ENCODE measurements around the gene MAGEB2. TPM values are rescaled to one million over a fixed set of nuclear protein-coding genes. Genes with fewer than 3 reads are reported as not detected.
"Not testable (repeated sequence)": the region's sequence is repeated elsewhere in the genome, so short reads cannot be mapped to it uniquely, and the experiment has no call there.

MAGEB2 gene, protein sequence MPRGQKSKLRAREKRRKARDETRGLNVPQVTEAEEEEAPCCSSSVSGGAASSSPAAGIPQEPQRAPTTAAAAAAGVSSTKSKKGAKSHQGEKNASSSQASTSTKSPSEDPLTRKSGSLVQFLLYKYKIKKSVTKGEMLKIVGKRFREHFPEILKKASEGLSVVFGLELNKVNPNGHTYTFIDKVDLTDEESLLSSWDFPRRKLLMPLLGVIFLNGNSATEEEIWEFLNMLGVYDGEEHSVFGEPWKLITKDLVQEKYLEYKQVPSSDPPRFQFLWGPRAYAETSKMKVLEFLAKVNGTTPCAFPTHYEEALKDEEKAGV
- under 1 TPM in 1 of 3 donors, not detected in 2; 0.42 TPM for total RNA-seq

DNA sequence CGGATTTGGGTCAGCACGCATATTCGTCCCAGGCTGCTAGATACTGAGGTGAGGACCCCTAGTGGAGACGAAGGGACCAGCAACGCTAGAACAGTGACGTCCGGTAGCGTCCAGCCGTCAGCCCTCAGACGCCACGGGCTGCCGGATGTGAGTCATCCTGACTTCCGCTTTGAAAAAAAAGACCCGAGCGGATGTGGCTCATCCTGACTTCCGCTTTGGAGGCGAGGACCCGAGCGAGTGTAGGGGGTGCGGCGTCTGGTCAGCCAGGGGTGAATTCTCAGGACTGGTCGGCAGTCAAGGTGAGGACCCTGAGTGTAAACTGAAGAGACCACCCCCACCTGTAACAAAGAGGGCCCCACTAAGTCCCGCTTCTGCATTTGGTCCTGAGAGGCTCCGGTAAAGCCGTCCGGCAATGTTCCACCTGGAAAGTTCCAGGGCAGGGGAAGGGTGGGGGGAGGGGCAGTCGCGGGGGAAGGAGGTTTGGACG is at the start of gene MAGEB2:
TSS of gene MAGEB2 (plus strand) at position 207 of the 487 bp plus-strand sequence. CDS start 3,018 bp downstream, outside the sequence.
- no peak for DNase-seq
- Mint-ChIP-seq H3K4me3 (no peak within 1 kb of the TSS), H3K27me3 (ENCODE audit: low read depth) (no peaks in the 10 kb centered on the region)

DNA sequence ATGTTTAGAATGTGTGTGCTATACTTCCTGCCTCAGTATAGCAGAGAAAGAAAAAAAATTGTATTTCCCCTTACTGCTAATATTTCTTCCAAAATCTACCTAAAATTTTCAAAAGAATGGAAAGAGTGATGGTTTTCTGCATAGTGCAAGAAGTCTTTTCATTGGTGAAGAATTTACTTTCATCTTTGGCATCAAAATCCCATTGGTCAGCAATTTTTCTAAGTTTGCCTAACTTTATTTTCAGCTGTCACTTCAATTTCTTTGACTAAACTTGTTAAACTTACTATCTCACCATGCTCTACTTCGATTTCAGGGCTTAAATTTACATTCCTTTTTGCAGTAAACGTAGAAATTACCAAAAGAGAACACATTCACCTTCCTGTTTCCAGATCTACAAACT is 44.5 kb upstream of the MAGEB2 start:
- H3K9me3 Mint-ChIP-seq = no peaks in the 10 kb centered on the region
- H3K4me3 Mint-ChIP-seq = no peak overlapping the region
- no peak for ATAC-seq
- H3K27me3 Mint-ChIP-seq (ENCODE audit: low read depth) = no peaks in the 10 kb centered on the region
- H3K36me3 Mint-ChIP-seq (ENCODE audit: insufficient read depth) = no peaks in the 10 kb centered on the region
- H3K4me1 Mint-ChIP-seq (ENCODE audit: low read depth) = no peaks in the 10 kb centered on the region
- DNase-seq = no peak

More for the DNA sequence above, at the start of gene MAGEB2:
- Mint-ChIP-seq H3K9me3 (no peaks in the 10 kb centered on the region), H3K36me3 (ENCODE audit: insufficient read depth) (no peaks in the 10 kb centered on the region), H3K4me1 (ENCODE audit: low read depth) (no peaks in the 10 kb centered on the region)
- ATAC-seq = no peak

DNA sequence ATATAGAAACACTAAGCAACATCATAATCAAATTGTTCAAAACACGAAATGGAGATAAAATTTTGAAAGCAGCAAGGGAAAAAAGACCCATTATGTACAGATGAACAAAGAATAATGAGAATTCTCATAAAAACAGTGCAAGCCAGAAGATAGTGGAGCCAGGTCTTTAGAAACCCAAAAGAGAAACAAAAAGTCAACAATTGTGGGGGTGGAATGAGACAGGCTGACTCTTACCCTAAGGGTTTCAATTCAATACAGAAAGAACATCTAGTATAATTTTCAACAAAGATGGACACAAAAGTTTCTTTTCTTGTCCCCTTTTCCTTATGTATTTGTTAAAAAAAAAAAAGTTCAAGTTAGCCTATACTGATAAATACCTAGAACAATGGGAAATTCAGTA is 34.0 kb upstream of the MAGEB2 start:
- ATAC-seq (no peak), DNase-seq (no peak)
- no peak overlapping the region for H3K4me3 Mint-ChIP-seq
- H3K36me3 Mint-ChIP-seq (ENCODE audit: insufficient read depth) = no peaks in the 10 kb centered on the region
- no peaks in the 10 kb centered on the region for H3K4me1 Mint-ChIP-seq (ENCODE audit: low read depth)
- H3K9me3 Mint-ChIP-seq = no peaks in the 10 kb centered on the region
- no peaks in the 10 kb centered on the region for H3K27me3 Mint-ChIP-seq (ENCODE audit: low read depth)

DNA sequence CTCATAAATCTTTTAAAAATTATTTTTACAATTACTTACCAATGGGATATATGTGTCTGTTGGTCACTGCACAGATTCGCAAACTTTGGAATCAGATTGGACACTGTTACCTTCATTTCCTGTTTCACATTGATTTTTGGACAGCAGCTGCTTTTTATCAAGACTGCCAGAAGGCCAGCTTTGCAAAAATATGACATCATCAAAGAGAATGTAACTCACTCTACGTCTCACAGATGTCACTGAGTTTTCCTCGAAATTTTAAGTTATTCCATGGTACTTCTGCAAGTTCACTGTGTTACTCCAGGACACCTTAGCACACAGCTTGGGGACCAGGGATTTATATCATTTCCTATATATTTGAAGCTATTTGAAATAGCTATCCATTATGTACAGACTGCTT is 31.8 kb upstream of the MAGEB2 start:
- no peaks in the 10 kb centered on the region for H3K4me1 Mint-ChIP-seq (ENCODE audit: low read depth)
- H3K36me3 Mint-ChIP-seq (ENCODE audit: insufficient read depth) = no peaks in the 10 kb centered on the region
- DNase-seq = no peak
- H3K4me3 Mint-ChIP-seq = no peak overlapping the region
- no peaks in the 10 kb centered on the region for H3K9me3 Mint-ChIP-seq
- ATAC-seq = no peak
- H3K27me3 Mint-ChIP-seq (ENCODE audit: low read depth) = no peaks in the 10 kb centered on the region

DNA sequence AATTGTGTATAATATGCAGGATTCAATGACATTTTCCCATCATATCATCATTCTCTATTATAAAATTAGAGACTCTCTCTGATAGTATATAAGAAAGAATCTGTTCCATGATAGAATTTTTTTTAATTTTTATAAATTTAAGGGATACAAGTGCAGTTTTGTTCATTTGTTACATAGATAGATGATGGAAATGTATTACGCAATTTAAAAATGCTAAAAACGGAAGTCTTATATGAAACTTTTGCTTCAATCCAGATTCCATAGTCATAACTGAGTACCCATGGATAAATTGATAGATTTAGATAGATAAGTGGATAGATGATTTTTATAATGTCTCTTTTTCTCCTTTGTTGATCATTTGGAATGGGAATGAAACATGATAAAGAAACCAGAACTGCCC is 24.9 kb upstream of the MAGEB2 start:
- H3K4me1 Mint-ChIP-seq (ENCODE audit: low read depth) = no peaks in the 10 kb centered on the region
- no peaks in the 10 kb centered on the region for H3K9me3 Mint-ChIP-seq
- DNase-seq (no peak), ATAC-seq (no peak)
- H3K36me3 Mint-ChIP-seq (ENCODE audit: insufficient read depth) = no peaks in the 10 kb centered on the region
- H3K27me3 Mint-ChIP-seq (ENCODE audit: low read depth) = no peaks in the 10 kb centered on the region
- H3K4me3 Mint-ChIP-seq = no peak overlapping the region

DNA sequence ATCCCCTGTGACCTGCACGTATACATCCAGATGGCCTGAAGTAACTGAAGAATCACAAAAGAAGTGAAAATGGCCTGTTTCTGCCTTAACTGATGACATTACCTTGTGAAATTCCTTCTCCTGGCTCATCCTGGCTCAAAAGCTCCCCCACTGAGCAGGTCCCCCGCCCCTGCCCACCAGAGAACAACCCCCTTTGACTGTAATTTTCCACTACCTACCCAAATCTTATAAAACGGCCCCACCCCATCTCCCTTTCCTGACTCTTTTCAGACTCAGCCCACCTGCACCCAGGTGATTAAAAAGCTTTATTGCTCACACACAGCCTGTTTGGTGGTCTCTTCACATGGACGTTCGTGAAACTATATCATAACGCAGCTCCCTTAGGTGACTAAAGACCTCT is 21.5 kb upstream of the MAGEB2 start:
- H3K9me3 Mint-ChIP-seq; H3K4me3 Mint-ChIP-seq; H3K27me3 Mint-ChIP-seq (ENCODE audit: low read depth); H3K4me1 Mint-ChIP-seq (ENCODE audit: low read depth); ATAC-seq; H3K36me3 Mint-ChIP-seq (ENCODE audit: insufficient read depth); DNase-seq: not testable (repeated sequence)

DNA sequence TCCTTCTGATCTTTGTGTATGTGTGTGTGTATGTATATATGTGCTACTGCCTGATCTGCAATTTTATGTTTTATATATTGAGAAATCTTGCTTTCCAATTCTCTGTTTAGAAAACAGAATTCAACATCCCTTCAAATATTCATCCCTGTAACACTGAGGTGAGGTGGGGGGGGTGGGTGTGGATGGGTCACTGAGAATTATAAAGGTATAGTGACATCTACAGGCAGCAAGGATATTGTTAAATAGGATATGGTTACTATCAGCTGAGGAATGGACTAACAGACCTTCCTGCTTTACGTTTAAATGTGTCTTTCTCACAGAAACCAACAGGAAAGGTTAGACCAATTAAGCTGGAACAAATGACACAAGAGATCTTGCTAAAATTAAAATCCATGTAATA is 19.0 kb upstream of the MAGEB2 start:
- H3K36me3 Mint-ChIP-seq (ENCODE audit: insufficient read depth) = no peaks in the 10 kb centered on the region
- no peaks in the 10 kb centered on the region for H3K27me3 Mint-ChIP-seq (ENCODE audit: low read depth)
- ATAC-seq (no peak), DNase-seq (no peak)
- H3K9me3 Mint-ChIP-seq = no peaks in the 10 kb centered on the region
- no peak overlapping the region for H3K4me3 Mint-ChIP-seq
- no peaks in the 10 kb centered on the region for H3K4me1 Mint-ChIP-seq (ENCODE audit: low read depth)

DNA sequence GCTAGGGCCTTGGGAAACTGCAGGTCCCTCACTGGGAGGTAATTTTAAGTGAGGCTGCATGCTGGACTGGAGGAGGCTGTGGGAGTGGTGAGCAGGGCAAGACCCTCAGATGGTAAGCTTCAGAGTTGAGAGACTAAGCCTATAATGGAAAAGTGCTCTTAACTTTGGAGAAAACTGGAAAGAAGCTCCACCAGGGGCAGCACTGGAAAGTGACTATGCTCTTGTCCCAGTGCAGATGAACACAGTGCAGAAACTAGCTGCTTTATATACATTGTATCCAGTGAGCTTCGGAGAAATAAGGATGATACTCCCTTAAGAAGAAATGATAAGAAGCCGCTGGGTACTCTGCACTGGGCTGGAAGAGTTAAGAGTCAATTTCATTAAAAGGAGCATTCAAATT is 3.2 kb upstream of the MAGEB2 start:
- H3K4me1 Mint-ChIP-seq (ENCODE audit: low read depth) = no peaks in the 10 kb centered on the region
- H3K36me3 Mint-ChIP-seq (ENCODE audit: insufficient read depth) = no peaks in the 10 kb centered on the region

DNA sequence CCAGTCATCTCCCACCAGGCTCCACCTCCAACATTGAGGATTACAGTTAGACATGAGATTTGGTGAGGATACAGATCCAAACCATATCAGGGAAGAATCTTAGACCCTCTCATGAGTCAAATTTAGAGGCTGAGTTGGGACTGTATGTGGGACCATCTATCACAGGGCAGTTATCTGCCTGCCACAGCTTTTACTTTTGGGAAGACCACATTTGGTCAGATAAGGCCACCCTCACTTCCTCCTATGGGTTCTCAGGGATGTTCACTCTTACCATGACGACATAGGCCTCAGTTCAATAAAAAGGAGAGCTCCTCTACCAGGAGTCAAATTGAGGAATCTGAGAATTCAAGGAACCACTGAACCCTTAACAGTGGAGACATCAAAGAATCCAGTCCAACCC is 2.1 kb downstream of the MAGEB2 start:
- Mint-ChIP-seq H3K4me3 (no peak overlapping the region), H3K27me3 (ENCODE audit: low read depth) (no peaks in the 10 kb centered on the region), H3K9me3 (no peaks in the 10 kb centered on the region), H3K36me3 (ENCODE audit: insufficient read depth) (no peaks in the 10 kb centered on the region), H3K4me1 (ENCODE audit: low read depth) (no peaks in the 10 kb centered on the region)
- ATAC-seq (no peak), DNase-seq (no peak)

More for the DNA sequence above, 3.2 kb upstream of the MAGEB2 start:
- Mint-ChIP-seq H3K4me3 (no peak overlapping the region), H3K27me3 (ENCODE audit: low read depth) (no peaks in the 10 kb centered on the region), H3K9me3 (no peaks in the 10 kb centered on the region)
- ATAC-seq (no peak), DNase-seq (no peak)

DNA sequence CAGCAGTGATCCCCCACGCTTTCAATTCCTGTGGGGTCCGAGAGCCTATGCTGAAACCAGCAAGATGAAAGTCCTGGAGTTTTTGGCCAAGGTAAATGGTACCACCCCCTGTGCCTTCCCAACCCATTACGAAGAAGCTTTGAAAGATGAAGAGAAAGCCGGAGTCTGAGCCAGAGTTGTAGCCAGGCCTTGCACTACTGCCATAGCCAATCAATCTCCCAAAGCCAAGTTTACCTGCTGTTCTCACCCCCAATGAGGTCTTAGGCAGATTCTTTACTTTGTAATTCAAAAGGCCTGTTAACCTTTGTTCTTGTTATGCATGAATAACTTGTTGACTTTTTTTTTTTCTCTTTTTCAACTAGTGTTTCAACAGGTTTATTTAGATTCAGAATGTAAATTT is 4.0 kb downstream of the MAGEB2 start:
- no peak overlapping the region for H3K4me3 Mint-ChIP-seq
- DNase-seq = no peak
- H3K36me3 Mint-ChIP-seq (ENCODE audit: insufficient read depth) = no peaks in the 10 kb centered on the region
- H3K9me3 Mint-ChIP-seq = no peaks in the 10 kb centered on the region
- no peaks in the 10 kb centered on the region for H3K27me3 Mint-ChIP-seq (ENCODE audit: low read depth)
- no peak for ATAC-seq
- no peaks in the 10 kb centered on the region for H3K4me1 Mint-ChIP-seq (ENCODE audit: low read depth)

DNA sequence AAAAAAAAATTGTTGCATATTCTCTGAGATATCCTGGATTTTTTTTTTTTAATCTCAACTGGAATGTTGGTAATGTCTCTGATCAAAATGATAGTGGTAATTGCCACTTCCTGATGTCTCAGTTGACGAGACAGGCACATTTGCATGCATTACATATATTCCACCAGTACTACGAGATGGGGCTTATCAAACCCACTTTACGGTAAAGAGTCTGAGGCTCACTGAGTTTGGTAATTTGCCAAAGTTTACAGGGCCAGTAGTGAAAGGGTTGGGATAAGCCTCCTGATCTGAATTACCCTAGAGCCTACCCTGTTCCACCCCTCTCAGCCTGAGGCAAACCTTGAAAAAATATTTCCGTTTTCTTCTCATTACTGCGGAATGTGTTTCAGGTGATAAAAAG is 5.3 kb downstream of the MAGEB2 start:
- ATAC-seq (no peak), DNase-seq (no peak)
- Mint-ChIP-seq H3K4me1 (ENCODE audit: low read depth) (no peaks in the 10 kb centered on the region), H3K27me3 (ENCODE audit: low read depth) (no peaks in the 10 kb centered on the region), H3K4me3 (no peak overlapping the region), H3K36me3 (ENCODE audit: insufficient read depth) (no peaks in the 10 kb centered on the region), H3K9me3 (no peaks in the 10 kb centered on the region)

DNA sequence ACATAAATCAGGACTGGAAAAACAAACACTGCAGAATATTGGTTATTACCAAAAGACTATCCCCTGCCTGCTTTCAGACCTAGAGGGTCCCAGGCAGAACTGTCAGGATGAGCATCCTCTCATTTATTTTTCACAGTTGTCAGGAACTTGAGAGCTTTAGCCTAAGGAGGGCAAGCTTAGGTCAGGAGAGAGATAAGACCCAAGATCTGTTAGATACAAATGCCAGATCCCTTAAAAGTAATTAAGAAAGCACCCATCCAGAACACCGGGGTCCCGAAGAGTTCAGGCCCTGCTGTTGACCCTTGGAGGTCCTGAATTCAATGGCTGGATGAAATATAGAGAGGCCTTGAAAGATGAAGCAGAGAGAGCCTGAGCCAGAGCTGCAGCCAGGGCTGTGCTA is 9.2 kb downstream of the MAGEB2 start:
- DNase-seq (no peak), ATAC-seq (no peak)
- no peak overlapping the region for H3K4me3 Mint-ChIP-seq
- no peaks in the 10 kb centered on the region for H3K9me3 Mint-ChIP-seq
- H3K4me1 Mint-ChIP-seq (ENCODE audit: low read depth) = no peaks in the 10 kb centered on the region
- no peaks in the 10 kb centered on the region for H3K27me3 Mint-ChIP-seq (ENCODE audit: low read depth)
- no peaks in the 10 kb centered on the region for H3K36me3 Mint-ChIP-seq (ENCODE audit: insufficient read depth)

DNA sequence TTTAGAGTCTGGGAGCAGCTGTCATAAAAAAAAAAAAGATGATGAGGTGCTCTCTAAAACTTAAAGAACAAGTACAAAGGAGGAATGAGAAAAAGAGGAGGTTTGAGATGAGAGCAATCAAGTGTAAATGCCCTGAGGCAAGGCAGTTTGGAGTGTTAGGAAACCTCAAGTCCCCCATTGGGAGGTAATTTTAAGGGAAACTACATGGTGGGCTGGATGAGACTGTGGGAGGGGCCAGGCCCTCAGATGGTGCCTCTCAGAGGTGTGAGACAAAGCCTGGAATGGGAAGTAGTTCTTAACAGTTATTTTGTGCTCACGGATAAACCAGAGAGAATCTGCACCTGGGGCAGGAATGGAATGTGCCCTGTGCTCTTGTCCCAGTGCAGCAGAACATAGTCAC is 13.2 kb downstream of the MAGEB2 start:
- H3K9me3 Mint-ChIP-seq = no peaks in the 10 kb centered on the region
- DNase-seq (no peak), ATAC-seq (no peak)
- no peaks in the 10 kb centered on the region for H3K36me3 Mint-ChIP-seq (ENCODE audit: insufficient read depth)
- H3K27me3 Mint-ChIP-seq (ENCODE audit: low read depth) = no peaks in the 10 kb centered on the region
- no peak overlapping the region for H3K4me3 Mint-ChIP-seq
- H3K4me1 Mint-ChIP-seq (ENCODE audit: low read depth) = no peaks in the 10 kb centered on the region

DNA sequence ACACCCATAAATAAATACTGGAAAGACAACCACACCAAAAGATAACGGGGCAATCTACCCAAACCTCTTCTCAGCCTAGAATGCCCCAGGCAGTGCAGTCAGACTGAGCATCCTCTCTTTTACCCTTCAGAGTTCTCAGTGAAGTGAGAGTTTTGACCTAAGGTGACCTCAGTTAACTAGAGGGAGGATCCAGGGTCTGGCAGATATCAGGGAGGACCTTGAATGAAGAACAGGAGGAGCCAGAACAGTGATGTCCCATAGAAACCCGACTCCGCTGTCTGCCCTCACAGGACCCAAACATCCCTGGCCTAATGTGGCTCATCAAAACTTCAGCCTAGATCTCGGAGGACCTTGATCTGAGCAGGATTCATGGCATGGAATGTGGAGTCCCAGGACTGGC is 15.0 kb downstream of the MAGEB2 start, which contains the start of gene MAGEB3:
TSS of gene MAGEB3 (plus strand) at position 263 of the 400 bp plus-strand sequence. CDS start 5,268 bp downstream, outside the sequence.
- ATAC-seq (no peak), DNase-seq (no peak)
- no peak within 1 kb of the TSS for H3K4me3 Mint-ChIP-seq
- H3K4me1 Mint-ChIP-seq (ENCODE audit: low read depth) = no peaks in the 10 kb centered on the region
- no peaks in the 10 kb centered on the region for H3K27me3 Mint-ChIP-seq (ENCODE audit: low read depth)
- H3K9me3 Mint-ChIP-seq = no peaks in the 10 kb centered on the region
- no peaks in the 10 kb centered on the region for H3K36me3 Mint-ChIP-seq (ENCODE audit: insufficient read depth)

DNA sequence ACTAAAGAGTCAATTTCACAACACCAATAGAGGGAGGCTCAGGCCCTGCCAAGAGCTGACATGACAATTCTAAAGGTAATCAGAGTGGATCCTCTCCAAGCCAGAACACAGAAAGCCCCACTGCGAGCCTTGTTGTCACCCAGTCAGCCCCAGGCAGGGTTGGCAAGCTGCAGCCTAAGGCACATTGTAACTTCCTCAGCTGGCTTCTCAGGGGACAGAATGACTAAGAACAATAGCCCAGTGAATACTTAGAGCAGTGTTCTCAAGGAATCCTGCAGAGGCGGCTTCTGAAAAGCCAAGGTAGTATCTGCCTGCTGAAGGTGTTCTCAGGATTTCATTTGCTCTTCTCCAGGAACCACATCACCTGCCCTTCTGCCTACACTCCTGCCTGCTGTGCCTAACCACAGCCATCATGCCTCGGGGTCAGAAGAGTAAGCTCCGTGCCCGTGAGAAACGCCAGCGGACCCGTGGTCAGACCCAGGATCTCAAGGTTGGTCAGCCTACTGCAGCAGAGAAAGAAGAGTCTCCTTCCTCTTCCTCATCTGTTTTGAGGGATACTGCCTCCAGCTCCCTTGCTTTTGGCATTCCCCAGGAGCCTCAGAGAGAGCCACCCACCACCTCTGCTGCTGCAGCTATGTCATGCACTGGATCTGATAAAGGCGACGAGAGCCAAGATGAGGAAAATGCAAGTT is 26.5 kb downstream of the MAGEB2 start, which contains the start of gene MAGEB4:
TSS of gene MAGEB4 (plus strand) at position 277 of the 692 bp plus-strand sequence. CDS start at position 413, 136 bp downstream.
- no peak for DNase-seq
- Mint-ChIP-seq H3K36me3 (ENCODE audit: insufficient read depth) (no peaks in the 10 kb centered on the region), H3K4me1 (ENCODE audit: low read depth) (no peaks in the 10 kb centered on the region), H3K9me3 (no peaks in the 10 kb centered on the region), H3K4me3 (no peak within 1 kb of the TSS), H3K27me3 (ENCODE audit: low read depth) (no peaks in the 10 kb centered on the region)
- ATAC-seq = no peak
